OCI-LY3 (cell line): ENCODE measurements around the gene TVP23B.
"Not testable (repeated sequence)": the region's sequence is repeated elsewhere in the genome, so short reads cannot be mapped to it uniquely, and the experiment has no call there.

ENCODE experiments used
- H2AFZ ChIP-seq: fragments of 200-600, 300-600 bp; shearing (Covaris generic); 2 replicates; pipeline ENCODE4 v1.6.0; 2014; ENCODE audit warnings: antibody characterized with exemption, low read depth, low read length
- H3K27ac ChIP-seq: fragments of 200-600, 300-600 bp; sonication (generic); 2 replicates; pipeline ENCODE4 v1.5.1; 2014; ENCODE audit warnings: mild to moderate bottlenecking, low read length, moderate library complexity, mixed read lengths
- H3K27me3 ChIP-seq: fragments of 200-600, 300-600 bp; sonication (generic); 2 replicates; pipeline ENCODE4 v1.6.1; 2014; ENCODE audit warnings: low read depth, low read length, mixed read lengths
- H3K36me3 ChIP-seq: fragments of 200-600, 300-600 bp; sonication (generic); replicated peaks from 2 replicates; pipeline ENCODE3; 2014; ENCODE audit warnings: low read depth, low read length, mixed read lengths
- H3K4me1 ChIP-seq: fragments of 300-600, 200-600 bp; sonication (generic); 2 replicates; pipeline ENCODE4 v1.6.1; 2014; ENCODE audit warnings: low read length, mixed read lengths
- H3K4me2 ChIP-seq: fragments of 200-600, 300-600 bp; sonication (generic); 2 replicates; pipeline ENCODE4 v1.6.1; 2014; ENCODE audit warnings: low read length, mixed read lengths
- H3K4me3 ChIP-seq: fragments of 300-600, 200-600 bp; sonication (generic); 2 replicates; pipeline ENCODE4 v1.5.1; 2014; ENCODE audit warnings: antibody characterized with exemption, mild to moderate bottlenecking, low read length, moderate library complexity
- H3K79me2 ChIP-seq: fragments of 300-600, 200-600 bp; shearing (Covaris generic); 2 replicates; pipeline ENCODE4 v1.6.1; 2014; ENCODE audit warnings: mild to moderate bottlenecking, low read length, mixed read lengths
- H3K9ac ChIP-seq: fragments of 300-600, 200-600 bp; shearing (Covaris generic); 2 replicates; pipeline ENCODE4 v1.6.0; 2014; ENCODE audit warnings: mild to moderate bottlenecking, low read length, moderate library complexity
- H3K9me3 ChIP-seq: fragments of 200-600, 300-600 bp; shearing (Covaris generic); 2 replicates; pipeline ENCODE4 v1.6.1; 2014; ENCODE audit warnings: low read length, mixed read lengths; ENCODE audit not compliant: insufficient read depth
- H4K20me1 ChIP-seq: fragments of 200-600, 300-600 bp; sonication (generic); 2 replicates; pipeline ENCODE4 v1.6.1; 2016; ENCODE audit warnings: low read length, mixed read lengths; ENCODE audit not compliant: insufficient read depth
- EZH2phosphoT487 ChIP-seq: fragments of 200-600 bp; shearing (Covaris generic); IDR thresholded peaks from 2 replicates; pipeline ENCODE4 v1.6.1; 2018; ENCODE audit warnings: antibody characterized with exemption, mixed run types, low read depth
- TF ChIP-seq, protein P1 (sequence below): fragments of 200-600, 300-600 bp; sonication (generic); IDR thresholded peaks from 2 replicates; pipeline ENCODE4 v1.5.1; 2014; ENCODE audit warnings: antibody characterized with exemption, low read length, low read depth

The TVP23B gene

GRCh38 chr17:18772471-18772870, 8.5 kb upstream of the TVP23B start:
- no peaks in the 10 kb centered on the region for H3K36me3 ChIP-seq
- H3K27me3 ChIP-seq: no peaks in the 10 kb centered on the region
- no peak overlapping the region for H3K9ac ChIP-seq
- H3K4me1 ChIP-seq: no peaks in the 10 kb centered on the region
- no peaks in the 10 kb centered on the region for H3K9me3 ChIP-seq
- no peak overlapping the region for H2AFZ ChIP-seq
- H4K20me1 ChIP-seq: no peaks in the 10 kb centered on the region
- H3K4me3 ChIP-seq: no peak overlapping the region
- H3K27ac ChIP-seq: no peak overlapping the region
- H3K79me2 ChIP-seq: no peaks in the 10 kb centered on the region
- H3K4me2 ChIP-seq: no peak overlapping the region
- TF ChIP-seq, protein P1, sequence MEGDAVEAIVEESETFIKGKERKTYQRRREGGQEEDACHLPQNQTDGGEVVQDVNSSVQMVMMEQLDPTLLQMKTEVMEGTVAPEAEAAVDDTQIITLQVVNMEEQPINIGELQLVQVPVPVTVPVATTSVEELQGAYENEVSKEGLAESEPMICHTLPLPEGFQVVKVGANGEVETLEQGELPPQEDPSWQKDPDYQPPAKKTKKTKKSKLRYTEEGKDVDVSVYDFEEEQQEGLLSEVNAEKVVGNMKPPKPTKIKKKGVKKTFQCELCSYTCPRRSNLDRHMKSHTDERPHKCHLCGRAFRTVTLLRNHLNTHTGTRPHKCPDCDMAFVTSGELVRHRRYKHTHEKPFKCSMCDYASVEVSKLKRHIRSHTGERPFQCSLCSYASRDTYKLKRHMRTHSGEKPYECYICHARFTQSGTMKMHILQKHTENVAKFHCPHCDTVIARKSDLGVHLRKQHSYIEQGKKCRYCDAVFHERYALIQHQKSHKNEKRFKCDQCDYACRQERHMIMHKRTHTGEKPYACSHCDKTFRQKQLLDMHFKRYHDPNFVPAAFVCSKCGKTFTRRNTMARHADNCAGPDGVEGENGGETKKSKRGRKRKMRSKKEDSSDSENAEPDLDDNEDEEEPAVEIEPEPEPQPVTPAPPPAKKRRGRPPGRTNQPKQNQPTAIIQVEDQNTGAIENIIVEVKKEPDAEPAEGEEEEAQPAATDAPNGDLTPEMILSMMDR: no peak
- no peak for TF ChIP-seq EZH2phosphoT487

- H3K9me3 ChIP-seq, H3K4me1 ChIP-seq, H3K4me2 ChIP-seq, H3K79me2 ChIP-seq, H4K20me1 ChIP-seq, H2AFZ ChIP-seq, H3K27ac ChIP-seq, H3K27me3 ChIP-seq, H3K36me3 ChIP-seq: not testable (repeated sequence)
- H3K9ac ChIP-seq: peak overlapping the region; percentile 30; the same call in 1 of the 2 replicates
- H3K4me3 ChIP-seq: peak overlapping the region; percentile 63; the same call in 1 of the 2 replicates
These were observed 822 bp downstream of the TVP23B start for GRCh38 chr17:18781805-18782204.

DNA sequence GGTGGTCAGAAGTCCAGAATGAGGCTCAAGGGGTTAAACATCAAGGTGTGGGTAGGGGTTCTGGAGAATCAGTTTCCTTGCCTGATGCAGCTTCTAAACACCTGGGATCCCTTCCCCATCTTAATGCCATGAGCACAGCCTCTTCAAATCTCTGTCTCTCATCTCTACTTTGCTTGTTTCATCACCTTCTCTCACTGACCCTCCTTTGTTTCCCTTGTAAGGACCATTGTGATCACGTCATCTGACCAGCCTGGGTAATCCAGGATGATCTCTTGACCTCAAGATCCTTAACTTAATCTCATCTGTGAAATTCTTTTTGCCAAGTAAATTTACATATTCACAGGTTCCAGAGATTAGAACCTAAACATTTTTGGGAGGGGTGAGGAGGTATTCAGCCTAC, 5.0 kb downstream of the TVP23B start:
- H3K79me2 ChIP-seq, H3K9ac ChIP-seq, H2AFZ ChIP-seq, H3K27ac ChIP-seq, H3K4me2 ChIP-seq, H3K4me3 ChIP-seq, H3K27me3 ChIP-seq, H3K36me3 ChIP-seq, H3K4me1 ChIP-seq, H4K20me1 ChIP-seq, H3K9me3 ChIP-seq: not testable (repeated sequence)

GRCh38 chr17:18786890-18787289, 5.9 kb downstream of the TVP23B start:
- H3K79me2 ChIP-seq, H4K20me1 ChIP-seq, H3K36me3 ChIP-seq: not testable (repeated sequence)

DNA sequence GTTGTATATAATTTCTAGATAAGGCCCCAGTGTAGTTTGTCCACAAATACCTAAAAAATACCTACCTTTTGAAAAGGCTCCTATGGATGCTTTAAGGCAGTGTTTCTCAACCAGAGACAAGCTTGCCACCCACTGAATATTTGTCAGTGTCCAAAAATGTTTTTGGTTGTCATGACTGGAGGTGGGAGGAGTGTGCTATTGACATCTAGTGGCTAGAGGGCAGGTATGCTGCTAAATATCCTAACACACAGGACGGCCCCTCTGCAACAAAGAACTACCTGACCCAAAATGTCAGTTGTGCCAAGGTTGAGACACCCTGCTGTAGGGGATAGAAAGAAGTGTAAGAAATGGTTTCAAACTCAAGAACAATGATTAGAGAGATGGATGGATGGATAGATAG, 10.4 kb downstream of the TVP23B start:
- H3K4me2 ChIP-seq, H3K27ac ChIP-seq, H3K4me1 ChIP-seq, H2AFZ ChIP-seq, H3K9ac ChIP-seq, H3K27me3 ChIP-seq, H3K79me2 ChIP-seq, H3K36me3 ChIP-seq, H3K9me3 ChIP-seq, H4K20me1 ChIP-seq, H3K4me3 ChIP-seq: not testable (repeated sequence)

More at GRCh38 chr17:18786890-18787289, 5.9 kb downstream of the TVP23B start:
- H3K9me3 ChIP-seq, H3K4me3 ChIP-seq, H3K27me3 ChIP-seq, H3K4me2 ChIP-seq, H3K9ac ChIP-seq, H3K27ac ChIP-seq, H2AFZ ChIP-seq, H3K4me1 ChIP-seq: not testable (repeated sequence)

- H3K27ac ChIP-seq, H3K79me2 ChIP-seq, H3K27me3 ChIP-seq, H2AFZ ChIP-seq, H4K20me1 ChIP-seq, H3K4me1 ChIP-seq, H3K9me3 ChIP-seq, H3K4me3 ChIP-seq, H3K4me2 ChIP-seq, H3K9ac ChIP-seq, H3K36me3 ChIP-seq: not testable (repeated sequence)
These were observed 13.9 kb downstream of the TVP23B start for GRCh38 chr17:18794841-18795240.

- H3K9me3 ChIP-seq, H3K9ac ChIP-seq, H3K4me3 ChIP-seq, H3K27ac ChIP-seq, H3K27me3 ChIP-seq, H2AFZ ChIP-seq, H3K4me1 ChIP-seq, H3K36me3 ChIP-seq, H3K4me2 ChIP-seq, H3K79me2 ChIP-seq, H4K20me1 ChIP-seq: not testable (repeated sequence)
These were observed 15.9 kb downstream of the TVP23B start for GRCh38 chr17:18796887-18797286.

- H3K27me3 ChIP-seq, H3K4me1 ChIP-seq, H3K79me2 ChIP-seq, H3K4me3 ChIP-seq, H3K4me2 ChIP-seq, H3K9ac ChIP-seq, H3K9me3 ChIP-seq, H2AFZ ChIP-seq, H3K27ac ChIP-seq, H4K20me1 ChIP-seq, H3K36me3 ChIP-seq: not testable (repeated sequence)
These were observed 22.7 kb downstream of the TVP23B start for GRCh38 chr17:18803458-18804245.

DNA sequence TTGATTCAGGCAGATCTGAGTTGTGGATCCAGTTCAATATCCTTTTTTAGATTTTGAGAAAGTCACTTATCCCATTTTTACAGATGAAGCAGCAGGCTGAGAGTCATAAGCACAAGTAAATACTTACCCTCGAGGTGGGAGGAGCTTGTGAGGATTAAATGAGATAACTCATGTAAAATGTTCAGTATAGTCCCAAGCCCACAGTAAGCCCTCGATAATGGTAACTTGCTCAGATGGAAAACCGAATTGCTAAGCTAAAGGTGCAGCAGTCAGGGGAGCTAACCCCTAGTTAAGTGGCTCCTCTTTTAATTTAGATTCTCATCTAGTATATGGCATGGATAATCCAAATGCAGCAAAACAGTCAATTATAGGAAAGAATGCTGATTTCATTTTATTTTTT, 34.9 kb downstream of the TVP23B start:
- H3K4me2 ChIP-seq, H3K4me1 ChIP-seq, H3K9ac ChIP-seq, H3K4me3 ChIP-seq, H4K20me1 ChIP-seq, H3K27me3 ChIP-seq, H3K27ac ChIP-seq, H3K79me2 ChIP-seq, H2AFZ ChIP-seq, H3K9me3 ChIP-seq, H3K36me3 ChIP-seq: not testable (repeated sequence)
